Ammon's horn (tissue), 1 donor: ENCODE data around the gene AVEN.
A peak's percentile ranks its signal among the peaks of the same experiment; 100 is the strongest.
"Not testable (repeated sequence)": the region's sequence is repeated elsewhere in the genome, so short reads cannot be mapped to it uniquely, and the experiment has no call there.

Experiments
- DNase-seq: peaks from one replicate; pipeline ENCODE4 v3.0.0-alpha.2; 2016; ENCODE audit warnings: low spot score

Gene AVEN

GRCh38 chr15:34038871-34039789 is at the start of gene AVEN:
Gene AVEN (minus strand): TSS chr15:34039204. CDS start chr15:34039046, 158 bp downstream.
- DNase-seq = peak; percentile 37

DNA sequence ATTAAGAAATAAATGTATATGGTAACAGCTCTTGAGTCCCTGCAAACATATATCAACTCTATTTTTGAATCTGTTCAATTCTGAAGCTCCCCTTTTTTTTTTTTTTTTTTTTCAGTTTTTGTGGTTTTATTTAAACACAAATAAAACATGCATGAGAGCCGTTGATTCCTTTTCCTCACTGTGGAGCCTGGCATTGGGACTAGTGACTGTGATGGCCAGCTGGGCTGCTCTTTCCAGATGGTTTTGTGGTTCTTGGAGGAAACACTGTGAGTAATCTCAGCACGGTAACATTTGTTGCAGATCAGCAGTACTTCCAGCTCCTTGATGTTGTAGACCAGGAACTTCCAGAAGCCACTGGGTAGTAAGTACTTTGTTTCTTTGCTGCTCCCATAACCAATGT is 46.7 kb upstream of the AVEN start:
- DNase-seq = peak; percentile 15

GRCh38 chr15:34084086-34084485 is 45.1 kb upstream of the AVEN start:
- DNase-seq = peak; percentile 25

DNA sequence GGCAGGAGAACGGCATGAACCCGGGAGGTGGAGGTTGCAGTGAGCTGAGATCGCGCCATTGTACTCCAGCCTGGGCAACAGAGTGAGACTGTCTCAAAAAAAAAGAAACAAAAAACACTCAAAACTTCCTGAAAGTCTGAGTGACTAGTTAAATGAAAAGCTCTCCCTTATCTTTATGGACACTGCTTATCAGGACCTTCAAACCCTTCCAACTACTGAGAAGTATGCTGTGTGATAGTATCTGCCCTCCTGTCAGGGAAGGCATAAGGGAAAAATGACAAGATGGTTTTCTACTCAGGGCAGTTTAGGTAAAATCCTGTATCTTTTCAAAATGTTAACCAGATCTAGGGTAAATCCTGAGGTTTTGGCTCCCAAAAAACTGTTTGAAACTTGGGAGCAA is 40.9 kb upstream of the AVEN start:
- DNase-seq = no peak

DNA sequence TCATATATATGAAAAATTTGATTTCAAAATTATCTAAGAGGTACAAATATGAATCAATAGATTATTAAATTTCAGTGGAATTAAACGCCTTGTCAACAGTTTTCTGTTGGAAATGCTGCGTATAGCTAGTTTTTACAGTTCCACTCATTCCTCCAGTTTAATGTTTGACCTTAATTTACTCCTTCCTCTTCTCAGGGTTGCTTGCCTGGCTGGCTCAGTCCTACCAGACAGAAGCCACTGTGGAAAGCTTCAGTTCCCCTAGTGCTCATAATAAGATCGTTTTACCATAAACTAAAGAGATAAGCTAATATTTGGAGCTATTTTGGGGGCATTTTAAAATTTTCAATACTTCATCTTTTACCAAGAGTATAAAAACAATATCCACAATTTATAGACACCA is 39.9 kb upstream of the AVEN start:
- no peak for DNase-seq

- no peak for DNase-seq
Observed at GRCh38 chr15:34076785-34077184, 37.8 kb upstream of the AVEN start.

GRCh38 chr15:34070003-34070402 is 31.0 kb upstream of the AVEN start:
- no peak for DNase-seq

DNA sequence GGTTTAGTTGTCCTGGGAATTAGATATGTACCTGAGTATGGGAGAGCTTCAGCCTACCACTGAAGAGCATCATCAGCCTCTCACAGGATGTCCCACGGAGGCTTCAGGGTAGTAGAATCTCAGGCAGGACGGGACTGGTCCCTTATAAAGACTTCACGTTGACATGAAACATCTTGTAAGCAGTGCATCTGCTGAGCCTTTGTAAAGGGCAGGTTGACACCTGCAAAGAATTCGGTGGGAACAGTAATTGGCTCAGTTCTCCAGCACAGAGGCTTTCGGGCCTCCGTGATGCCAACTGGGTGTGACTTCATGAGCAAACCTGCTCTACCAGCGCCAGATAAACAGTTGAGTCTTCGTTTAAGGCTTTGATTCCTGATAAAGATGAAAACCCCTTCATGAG is 26.9 kb upstream of the AVEN start:
- DNase-seq = no peak

DNA sequence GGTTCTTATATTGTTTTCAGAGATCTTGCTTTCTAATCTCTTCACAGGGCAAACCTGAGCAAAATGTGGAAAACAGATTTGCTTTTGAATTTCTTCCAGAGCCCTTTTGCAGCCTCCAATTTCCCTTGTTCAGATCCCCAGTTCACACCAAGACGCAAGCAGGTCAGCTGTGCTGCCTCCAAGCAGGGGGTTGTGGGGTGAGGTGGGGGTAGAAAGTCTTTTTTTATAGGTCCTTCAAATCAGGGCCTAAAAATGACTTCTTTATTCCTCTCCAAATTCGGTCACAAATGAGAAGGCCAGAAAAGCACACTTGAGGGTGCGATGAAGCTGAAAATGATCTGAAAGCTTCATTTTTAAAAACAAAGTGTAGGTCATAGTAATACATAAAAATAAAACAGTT is 26.3 kb upstream of the AVEN start:
- DNase-seq = no peak

DNA sequence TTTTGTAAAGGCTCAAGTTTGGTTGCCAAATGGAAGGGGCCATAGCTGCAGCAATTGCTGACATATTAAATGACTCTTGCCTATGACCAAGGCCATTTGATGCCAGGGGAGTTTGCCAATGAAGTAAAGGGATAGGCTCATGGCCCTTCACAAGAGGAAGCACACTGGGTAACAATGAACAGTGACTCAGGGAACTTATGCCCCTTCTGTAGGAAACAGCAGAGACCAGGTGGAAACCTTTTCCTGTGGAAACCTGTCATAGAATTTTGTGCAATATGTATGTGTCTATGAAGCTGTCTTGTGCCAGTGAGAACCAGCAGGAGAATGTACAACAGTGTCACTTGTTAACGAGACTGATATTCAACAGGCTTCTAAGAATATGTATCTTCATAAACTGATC is 25.4 kb upstream of the AVEN start:
- DNase-seq = no peak

DNA sequence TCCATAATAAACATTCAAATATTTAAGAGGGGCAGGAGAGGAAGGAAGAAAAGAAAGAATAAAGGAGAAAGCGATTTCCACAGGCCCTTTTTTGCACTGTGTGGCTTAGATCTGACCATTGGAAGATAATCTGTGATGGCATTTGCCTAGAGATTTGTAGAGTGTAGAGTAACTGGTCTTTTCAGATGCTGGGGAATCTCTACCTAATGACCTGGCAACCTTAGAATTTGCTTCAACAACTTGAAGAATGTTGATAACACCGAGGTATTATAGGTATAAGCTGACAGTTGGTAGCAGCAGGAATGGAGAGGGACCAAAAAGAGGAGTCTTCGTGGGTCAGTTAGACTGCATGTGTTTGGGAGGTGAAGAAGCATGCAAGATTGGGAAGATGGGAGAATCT is 20.9 kb upstream of the AVEN start:
- no peak for DNase-seq

- DNase-seq = no peak
Observed at GRCh38 chr15:34059476-34059875, 20.5 kb upstream of the AVEN start.

DNA sequence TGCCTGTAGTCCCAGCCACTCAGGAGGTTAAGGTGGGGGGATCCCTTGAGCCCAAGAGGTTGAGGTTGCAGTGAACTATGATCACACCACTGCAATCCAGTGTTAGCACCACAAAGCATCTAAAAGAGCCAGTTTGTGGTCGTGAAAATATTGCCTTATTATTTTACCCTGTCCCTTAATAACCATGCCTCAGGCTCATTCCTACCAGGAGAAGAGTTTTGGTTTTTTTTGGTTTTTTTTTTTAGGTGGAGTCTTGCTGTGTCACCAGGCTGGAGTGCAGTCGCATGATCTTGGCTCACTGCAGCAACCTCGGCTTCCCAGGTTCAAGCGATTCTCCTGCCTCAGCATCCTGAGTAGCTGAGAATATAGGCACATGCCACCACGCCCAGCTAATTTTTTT is 17.9 kb upstream of the AVEN start:
- DNase-seq = no peak

- no peak for DNase-seq
Observed at GRCh38 chr15:34055868-34056595, 17.0 kb upstream of the AVEN start.

DNA sequence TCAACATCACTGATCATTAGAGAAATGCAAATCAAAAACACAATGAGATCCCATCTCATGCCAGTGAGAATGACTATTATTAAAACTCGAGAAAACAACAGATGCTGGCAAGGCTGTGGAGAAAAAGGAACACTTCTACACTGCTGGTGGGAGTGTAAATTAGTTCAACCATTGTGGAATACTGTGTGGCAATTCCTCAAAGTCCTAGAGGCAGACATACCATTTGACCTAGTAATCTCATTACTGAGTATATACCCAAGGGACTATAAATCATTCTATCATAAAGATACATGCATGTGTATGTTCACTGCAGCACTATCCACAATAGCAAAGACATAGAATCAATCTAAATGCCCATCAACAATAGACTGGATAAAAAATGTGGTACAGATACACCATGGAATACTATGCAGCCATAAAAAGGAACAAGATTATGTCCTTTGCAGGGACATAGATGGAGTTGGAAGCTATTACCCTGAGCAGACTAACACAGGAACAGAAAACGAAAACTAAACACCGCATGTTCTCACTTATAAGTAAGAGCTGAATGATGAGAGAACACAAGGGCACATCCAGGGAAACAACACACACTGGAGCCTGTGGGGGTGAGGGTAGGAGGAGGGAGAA is 15.2 kb upstream of the AVEN start:
- no peak for DNase-seq

DNA sequence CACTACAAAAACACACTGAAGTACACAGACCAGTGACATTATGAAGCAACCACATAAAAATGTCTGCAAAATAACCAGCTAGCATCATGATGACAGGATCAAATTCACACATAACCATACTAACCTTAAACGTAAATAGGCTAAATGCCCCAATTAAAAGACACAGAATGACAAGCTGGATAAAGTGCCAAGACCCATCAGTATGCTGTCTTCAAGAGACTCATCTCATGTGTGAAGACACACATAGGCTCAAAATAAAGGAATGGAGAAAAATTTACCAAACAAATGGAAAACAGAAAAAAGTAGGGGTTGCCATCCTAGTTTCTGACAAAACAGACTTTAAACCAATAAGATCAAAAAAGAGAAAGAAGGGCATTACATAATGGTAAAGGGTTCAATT is 11.4 kb upstream of the AVEN start:
- DNase-seq = not testable (repeated sequence)

GRCh38 chr15:34049112-34049511 is 10.1 kb upstream of the AVEN start:
- DNase-seq = no peak

DNA sequence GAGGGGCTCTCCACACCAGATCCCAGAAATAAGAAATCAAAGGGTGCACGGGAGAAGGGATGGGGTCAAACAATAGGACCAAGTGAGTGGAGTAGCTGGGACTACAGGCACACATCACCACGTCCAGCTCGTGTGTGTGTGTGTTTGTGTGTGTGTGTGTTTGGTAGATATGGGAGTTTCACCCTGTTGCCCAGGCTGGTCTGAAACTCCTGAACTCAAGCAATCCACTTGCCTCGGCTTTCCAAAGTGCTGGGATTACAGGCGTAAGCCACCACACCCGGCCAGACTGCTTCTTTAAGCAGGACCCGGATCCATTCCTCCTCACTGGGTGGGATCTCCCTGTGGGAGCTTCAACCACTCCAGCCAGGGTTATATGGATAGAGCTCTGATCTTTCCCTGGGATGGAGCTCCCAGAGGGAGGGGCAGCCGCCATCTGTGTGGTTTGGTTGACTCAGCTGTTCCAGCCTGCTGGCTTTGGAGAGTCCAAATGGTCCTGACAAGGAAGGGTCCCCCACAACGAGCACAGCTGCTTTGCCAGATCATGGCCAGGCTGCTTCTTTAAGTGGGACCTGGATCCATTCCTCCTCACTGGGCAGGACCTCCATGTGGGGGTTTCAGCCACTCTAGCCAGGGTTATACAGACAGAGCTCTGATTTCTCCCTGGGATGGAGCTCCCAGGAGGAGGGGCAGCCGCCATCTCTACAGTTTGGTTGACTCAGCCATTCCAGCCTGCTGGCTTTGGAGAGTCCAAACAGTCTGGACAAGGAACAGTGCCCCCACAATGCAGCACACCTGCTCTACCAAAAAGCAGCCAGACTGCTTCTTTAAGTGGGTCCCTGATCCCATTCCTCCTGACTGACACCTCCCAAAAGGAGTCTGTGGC is 9.1 kb upstream of the AVEN start:
- no peak for DNase-seq

GRCh38 chr15:34046471-34047145 is 7.6 kb upstream of the AVEN start:
- DNase-seq = no peak

- DNase-seq = no peak
Observed at GRCh38 chr15:34043813-34044212, 4.8 kb upstream of the AVEN start.

- no peak for DNase-seq
Observed at GRCh38 chr15:34043391-34043790, 4.4 kb upstream of the AVEN start.
